ENCODE data around the gene TMEM242. TPM values are rescaled to one million over a fixed set of nuclear protein-coding genes. Genes with fewer than 3 reads are reported as not detected.

Gene TMEM242
- total and polyA plus RNA-seq, 2 of the 8 experiments (the other 6 are each of a cell fraction or from before 2014, with no cell fraction given) = 2.4 to 9.0 TPM

GRCh38 chr6:157300436-157300835, 22.9 kb downstream of the TMEM242 start (continued):
- no peak for TF ChIP-seq CHD7 (IDR thresholded peaks at IDR 0.05; ENCODE audit: insufficient replicate concordance, low read length)
- no peak for TF ChIP-seq SP1 (IDR thresholded peaks at IDR 0.05; ENCODE audit: low read depth, low read length)
- TF ChIP-seq CREB1 (IDR thresholded peaks at IDR 0.05) = no peak
- no peak for TF ChIP-seq MAFK (IDR thresholded peaks at IDR 0.05; ENCODE audit: low read depth, low read length)

All from H1 (cell line).